Measurements from ENCODE around the gene NACC2.

DNA sequence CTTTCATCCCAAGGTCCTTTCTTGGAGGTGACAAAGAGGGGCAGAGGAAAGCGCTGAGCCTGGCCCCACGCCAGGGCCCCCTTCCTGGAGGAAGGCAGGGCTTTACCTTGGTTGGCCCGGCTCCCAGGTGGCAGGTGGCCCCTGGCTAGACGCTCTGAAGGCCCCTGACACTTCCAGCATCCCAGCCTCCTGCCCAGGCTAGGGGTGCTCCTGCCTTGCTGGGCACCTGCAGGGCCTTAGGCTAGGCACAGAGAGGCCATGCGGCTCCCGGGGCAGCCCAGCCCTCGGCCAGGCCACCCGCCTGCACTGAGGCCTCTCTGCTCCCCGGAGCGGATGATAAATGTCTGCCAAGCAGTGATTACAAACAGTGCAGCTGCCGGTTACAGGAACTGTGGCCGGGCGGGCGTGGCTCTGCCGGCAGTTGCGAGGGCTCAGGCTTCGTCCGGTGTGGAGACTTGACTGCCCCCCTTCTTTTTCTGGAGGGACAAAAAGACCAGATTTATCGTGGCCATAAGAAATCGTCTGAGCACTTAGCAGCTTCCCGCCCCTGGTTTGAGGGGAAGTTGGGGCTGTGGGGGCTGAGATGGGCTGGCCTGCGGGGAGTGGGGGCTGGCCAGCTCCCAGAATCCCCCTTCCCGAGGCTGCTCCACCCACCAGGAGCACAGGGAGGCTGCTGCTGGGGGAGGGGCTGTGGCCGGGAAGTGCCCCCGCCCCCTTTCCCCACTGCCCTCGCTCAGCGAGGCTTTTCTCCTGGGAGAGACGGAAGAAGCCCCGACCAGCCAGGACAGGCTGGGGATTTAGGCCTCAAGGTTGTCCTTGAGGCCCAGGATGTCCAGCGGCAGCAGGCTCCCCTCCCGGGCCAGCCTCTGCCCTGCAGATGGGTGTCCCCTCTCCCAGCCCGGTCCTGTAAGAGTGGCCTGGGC lies 102.3 kb downstream of the NACC2 start:
- TF ChIP-seq, protein P1, sequence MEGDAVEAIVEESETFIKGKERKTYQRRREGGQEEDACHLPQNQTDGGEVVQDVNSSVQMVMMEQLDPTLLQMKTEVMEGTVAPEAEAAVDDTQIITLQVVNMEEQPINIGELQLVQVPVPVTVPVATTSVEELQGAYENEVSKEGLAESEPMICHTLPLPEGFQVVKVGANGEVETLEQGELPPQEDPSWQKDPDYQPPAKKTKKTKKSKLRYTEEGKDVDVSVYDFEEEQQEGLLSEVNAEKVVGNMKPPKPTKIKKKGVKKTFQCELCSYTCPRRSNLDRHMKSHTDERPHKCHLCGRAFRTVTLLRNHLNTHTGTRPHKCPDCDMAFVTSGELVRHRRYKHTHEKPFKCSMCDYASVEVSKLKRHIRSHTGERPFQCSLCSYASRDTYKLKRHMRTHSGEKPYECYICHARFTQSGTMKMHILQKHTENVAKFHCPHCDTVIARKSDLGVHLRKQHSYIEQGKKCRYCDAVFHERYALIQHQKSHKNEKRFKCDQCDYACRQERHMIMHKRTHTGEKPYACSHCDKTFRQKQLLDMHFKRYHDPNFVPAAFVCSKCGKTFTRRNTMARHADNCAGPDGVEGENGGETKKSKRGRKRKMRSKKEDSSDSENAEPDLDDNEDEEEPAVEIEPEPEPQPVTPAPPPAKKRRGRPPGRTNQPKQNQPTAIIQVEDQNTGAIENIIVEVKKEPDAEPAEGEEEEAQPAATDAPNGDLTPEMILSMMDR (IDR thresholded peaks at IDR 0.05), result peak in 1 of 3 experiments; percentile 5
- TF ChIP-seq POLR2A (IDR thresholded peaks at IDR 0.05; ENCODE audit: low read depth) (peak; percentile 58), POLR2AphosphoS5 (IDR thresholded peaks at IDR 0.05) (peak; percentile 77 to 79), EP300 (IDR thresholded peaks at IDR 0.05) (peak; percentile 24)

Measured in esophagus muscularis mucosa (tissue), 4 donors.